Spleen (tissue), 7 donors: ENCODE data around the gene SDF2L1.

Experiments used
- CTCF ChIP-seq, 11 experiments: fragments of 200-600 bp in 7 of 11; fragments of 450-650 bp in 4 of 11; sonication (generic) in 4 of 11; IDR thresholded peaks in 8 of 11; conservative IDR thresholded peaks in 3 of 11; 1 replicate in 7 of 11; 2 replicates in 4 of 11; pipeline versions ENCODE4 v1.4.0 to v1.8.0; 2016 to 2021; ENCODE audit warnings: antibody characterized with exemption in 11 of 11, inconsistent platforms in 4 of 11, mild to moderate bottlenecking in 1 of 11
- POLR2A ChIP-seq, 3 donors: fragments of 450-650 bp; IDR thresholded peaks; one replicate each; pipeline ENCODE4 v1.5.1; 2017; ENCODE audit warnings: antibody characterized with exemption in 3 of 3, mild to moderate bottlenecking in 1 of 3
- POLR2AphosphoS5 ChIP-seq, 3 donors: sonication (generic); formaldehyde crosslinking; IDR thresholded peaks; one replicate each; pipeline ENCODE4 v1.5.1; 2017; ENCODE audit warnings: antibody characterized with exemption in 3 of 3
- donor health status: DM: no; HTN: no; CAD: no; lungs with moderate emphysema.
- donor health status: DM: no; HTN: no; CAD: no.
- donor health status: DM: no; HTN: no; CAD: no.

GRCh38 chr22:21657020-21657359 lies 14.9 kb downstream of the SDF2L1 start:
- no peak for TF ChIP-seq CTCF (IDR thresholded peaks at IDR 0.05 in 8 of 11, conservative IDR thresholded peaks at IDR 0.05 in 3 of 11)
- no peak for TF ChIP-seq POLR2A (IDR thresholded peaks at IDR 0.05)
- TF ChIP-seq POLR2AphosphoS5 (IDR thresholded peaks at IDR 0.05) = no peak
